ENCODE measurements around the gene OSBPL9. TPM values are rescaled to one million over a fixed set of nuclear protein-coding genes. Genes with fewer than 3 reads are reported as not detected.

The OSBPL9 gene
- total and polyA plus RNA-seq, 9 of the 15 experiments (the other 6 are each of a cell fraction or from before 2014, with no cell fraction given) = 43.9 to 217 (median 170) TPM

DNA sequence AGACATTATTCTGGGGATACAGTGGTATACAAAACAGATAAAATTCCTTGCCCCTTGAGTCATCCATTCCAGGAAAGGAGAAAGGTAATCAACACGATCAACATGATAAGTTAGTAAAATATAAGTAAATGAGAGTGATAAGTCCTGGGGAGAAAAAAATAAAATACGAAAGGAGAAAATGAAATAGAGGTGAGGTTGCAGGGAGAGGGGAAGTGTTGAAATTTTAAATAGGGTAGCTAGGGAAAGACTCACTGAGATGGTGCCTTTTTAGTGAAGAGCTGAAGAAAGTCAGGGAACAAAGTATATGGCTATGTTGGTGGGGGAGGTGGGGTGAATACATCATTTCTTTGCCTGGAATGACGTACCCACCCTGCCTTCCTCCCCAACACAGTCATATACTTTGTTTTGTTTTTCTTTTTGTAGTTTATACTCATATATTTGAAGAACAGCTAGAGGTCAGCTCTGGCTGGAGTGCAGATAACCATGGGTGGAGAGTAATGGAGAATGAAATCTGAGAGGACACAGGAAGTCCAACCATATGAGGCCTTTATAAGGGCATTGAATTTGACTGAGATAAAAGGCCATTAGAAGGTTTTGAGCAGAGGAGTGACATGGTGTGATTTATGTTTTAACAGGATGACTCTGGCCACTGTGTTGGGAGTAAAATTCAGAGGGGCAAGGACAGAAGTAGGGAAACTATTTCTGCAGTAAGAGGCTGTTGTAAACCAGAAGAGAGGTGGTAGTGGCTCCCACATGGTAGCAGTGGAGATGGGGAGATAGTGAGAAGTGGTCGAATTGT, 54.8 kb downstream of the OSBPL9 start (continued):
- TF ChIP-seq, protein P1, sequence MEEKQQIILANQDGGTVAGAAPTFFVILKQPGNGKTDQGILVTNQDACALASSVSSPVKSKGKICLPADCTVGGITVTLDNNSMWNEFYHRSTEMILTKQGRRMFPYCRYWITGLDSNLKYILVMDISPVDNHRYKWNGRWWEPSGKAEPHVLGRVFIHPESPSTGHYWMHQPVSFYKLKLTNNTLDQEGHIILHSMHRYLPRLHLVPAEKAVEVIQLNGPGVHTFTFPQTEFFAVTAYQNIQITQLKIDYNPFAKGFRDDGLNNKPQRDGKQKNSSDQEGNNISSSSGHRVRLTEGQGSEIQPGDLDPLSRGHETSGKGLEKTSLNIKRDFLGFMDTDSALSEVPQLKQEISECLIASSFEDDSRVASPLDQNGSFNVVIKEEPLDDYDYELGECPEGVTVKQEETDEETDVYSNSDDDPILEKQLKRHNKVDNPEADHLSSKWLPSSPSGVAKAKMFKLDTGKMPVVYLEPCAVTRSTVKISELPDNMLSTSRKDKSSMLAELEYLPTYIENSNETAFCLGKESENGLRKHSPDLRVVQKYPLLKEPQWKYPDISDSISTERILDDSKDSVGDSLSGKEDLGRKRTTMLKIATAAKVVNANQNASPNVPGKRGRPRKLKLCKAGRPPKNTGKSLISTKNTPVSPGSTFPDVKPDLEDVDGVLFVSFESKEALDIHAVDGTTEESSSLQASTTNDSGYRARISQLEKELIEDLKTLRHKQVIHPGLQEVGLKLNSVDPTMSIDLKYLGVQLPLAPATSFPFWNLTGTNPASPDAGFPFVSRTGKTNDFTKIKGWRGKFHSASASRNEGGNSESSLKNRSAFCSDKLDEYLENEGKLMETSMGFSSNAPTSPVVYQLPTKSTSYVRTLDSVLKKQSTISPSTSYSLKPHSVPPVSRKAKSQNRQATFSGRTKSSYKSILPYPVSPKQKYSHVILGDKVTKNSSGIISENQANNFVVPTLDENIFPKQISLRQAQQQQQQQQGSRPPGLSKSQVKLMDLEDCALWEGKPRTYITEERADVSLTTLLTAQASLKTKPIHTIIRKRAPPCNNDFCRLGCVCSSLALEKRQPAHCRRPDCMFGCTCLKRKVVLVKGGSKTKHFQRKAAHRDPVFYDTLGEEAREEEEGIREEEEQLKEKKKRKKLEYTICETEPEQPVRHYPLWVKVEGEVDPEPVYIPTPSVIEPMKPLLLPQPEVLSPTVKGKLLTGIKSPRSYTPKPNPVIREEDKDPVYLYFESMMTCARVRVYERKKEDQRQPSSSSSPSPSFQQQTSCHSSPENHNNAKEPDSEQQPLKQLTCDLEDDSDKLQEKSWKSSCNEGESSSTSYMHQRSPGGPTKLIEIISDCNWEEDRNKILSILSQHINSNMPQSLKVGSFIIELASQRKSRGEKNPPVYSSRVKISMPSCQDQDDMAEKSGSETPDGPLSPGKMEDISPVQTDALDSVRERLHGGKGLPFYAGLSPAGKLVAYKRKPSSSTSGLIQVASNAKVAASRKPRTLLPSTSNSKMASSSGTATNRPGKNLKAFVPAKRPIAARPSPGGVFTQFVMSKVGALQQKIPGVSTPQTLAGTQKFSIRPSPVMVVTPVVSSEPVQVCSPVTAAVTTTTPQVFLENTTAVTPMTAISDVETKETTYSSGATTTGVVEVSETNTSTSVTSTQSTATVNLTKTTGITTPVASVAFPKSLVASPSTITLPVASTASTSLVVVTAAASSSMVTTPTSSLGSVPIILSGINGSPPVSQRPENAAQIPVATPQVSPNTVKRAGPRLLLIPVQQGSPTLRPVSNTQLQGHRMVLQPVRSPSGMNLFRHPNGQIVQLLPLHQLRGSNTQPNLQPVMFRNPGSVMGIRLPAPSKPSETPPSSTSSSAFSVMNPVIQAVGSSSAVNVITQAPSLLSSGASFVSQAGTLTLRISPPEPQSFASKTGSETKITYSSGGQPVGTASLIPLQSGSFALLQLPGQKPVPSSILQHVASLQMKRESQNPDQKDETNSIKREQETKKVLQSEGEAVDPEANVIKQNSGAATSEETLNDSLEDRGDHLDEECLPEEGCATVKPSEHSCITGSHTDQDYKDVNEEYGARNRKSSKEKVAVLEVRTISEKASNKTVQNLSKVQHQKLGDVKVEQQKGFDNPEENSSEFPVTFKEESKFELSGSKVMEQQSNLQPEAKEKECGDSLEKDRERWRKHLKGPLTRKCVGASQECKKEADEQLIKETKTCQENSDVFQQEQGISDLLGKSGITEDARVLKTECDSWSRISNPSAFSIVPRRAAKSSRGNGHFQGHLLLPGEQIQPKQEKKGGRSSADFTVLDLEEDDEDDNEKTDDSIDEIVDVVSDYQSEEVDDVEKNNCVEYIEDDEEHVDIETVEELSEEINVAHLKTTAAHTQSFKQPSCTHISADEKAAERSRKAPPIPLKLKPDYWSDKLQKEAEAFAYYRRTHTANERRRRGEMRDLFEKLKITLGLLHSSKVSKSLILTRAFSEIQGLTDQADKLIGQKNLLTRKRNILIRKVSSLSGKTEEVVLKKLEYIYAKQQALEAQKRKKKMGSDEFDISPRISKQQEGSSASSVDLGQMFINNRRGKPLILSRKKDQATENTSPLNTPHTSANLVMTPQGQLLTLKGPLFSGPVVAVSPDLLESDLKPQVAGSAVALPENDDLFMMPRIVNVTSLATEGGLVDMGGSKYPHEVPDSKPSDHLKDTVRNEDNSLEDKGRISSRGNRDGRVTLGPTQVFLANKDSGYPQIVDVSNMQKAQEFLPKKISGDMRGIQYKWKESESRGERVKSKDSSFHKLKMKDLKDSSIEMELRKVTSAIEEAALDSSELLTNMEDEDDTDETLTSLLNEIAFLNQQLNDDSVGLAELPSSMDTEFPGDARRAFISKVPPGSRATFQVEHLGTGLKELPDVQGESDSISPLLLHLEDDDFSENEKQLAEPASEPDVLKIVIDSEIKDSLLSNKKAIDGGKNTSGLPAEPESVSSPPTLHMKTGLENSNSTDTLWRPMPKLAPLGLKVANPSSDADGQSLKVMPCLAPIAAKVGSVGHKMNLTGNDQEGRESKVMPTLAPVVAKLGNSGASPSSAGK (IDR thresholded peaks at IDR 0.05) = no peak
- no peak for TF ChIP-seq NFYB (IDR thresholded peaks at IDR 0.05; ENCODE audit: extremely low read depth, insufficient read length)
- TF ChIP-seq, protein P2, sequence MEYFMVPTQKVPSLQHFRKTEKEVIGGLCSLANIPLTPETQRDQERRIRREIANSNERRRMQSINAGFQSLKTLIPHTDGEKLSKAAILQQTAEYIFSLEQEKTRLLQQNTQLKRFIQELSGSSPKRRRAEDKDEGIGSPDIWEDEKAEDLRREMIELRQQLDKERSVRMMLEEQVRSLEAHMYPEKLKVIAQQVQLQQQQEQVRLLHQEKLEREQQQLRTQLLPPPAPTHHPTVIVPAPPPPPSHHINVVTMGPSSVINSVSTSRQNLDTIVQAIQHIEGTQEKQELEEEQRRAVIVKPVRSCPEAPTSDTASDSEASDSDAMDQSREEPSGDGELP (CRISPR knock-in tag; IDR thresholded peaks at IDR 0.05; ENCODE audit: borderline replicate concordance) = no peak
- TF ChIP-seq PRMT5 (CRISPR knock-in tag; IDR thresholded peaks at IDR 0.05) = no peak
- TF ChIP-seq, protein P3, sequence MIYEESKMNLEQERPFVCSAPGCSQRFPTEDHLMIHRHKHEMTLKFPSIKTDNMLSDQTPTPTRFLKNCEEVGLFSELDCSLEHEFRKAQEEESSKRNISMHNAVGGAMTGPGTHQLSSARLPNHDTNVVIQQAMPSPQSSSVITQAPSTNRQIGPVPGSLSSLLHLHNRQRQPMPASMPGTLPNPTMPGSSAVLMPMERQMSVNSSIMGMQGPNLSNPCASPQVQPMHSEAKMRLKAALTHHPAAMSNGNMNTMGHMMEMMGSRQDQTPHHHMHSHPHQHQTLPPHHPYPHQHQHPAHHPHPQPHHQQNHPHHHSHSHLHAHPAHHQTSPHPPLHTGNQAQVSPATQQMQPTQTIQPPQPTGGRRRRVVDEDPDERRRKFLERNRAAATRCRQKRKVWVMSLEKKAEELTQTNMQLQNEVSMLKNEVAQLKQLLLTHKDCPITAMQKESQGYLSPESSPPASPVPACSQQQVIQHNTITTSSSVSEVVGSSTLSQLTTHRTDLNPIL (CRISPR knock-in tag; IDR thresholded peaks at IDR 0.05) = no peak
- no peak for TF ChIP-seq SRSF1 (IDR thresholded peaks at IDR 0.05; ENCODE audit: low read depth, low read length)
- no peak for TF ChIP-seq HDAC3 (IDR thresholded peaks at IDR 0.05; ENCODE audit: borderline replicate concordance, partially characterized antibody)
- TF ChIP-seq DPF2 (IDR thresholded peaks at IDR 0.05) = peak; percentile 88
- no peak for TF ChIP-seq ETV1 (tag; conservative IDR thresholded peaks at IDR 0.05; ENCODE audit: low read depth)
- no peak for TF ChIP-seq ZNF707 (CRISPR knock-in tag; conservative IDR thresholded peaks at IDR 0.05)
- no peak for TF ChIP-seq ZNF324 (CRISPR knock-in tag; IDR thresholded peaks at IDR 0.05)
